ENCODE results near the gene ECHS1.

The ECHS1 gene

GRCh38 chr10:133361773-133362441 lies 11.2 kb downstream of the ECHS1 start:
- DNase-seq, result peak; percentile 39
- H3K27ac Mint-ChIP-seq, result peak overlapping the region; percentile 84
- peak; percentile 53 to 54 for ATAC-seq (replicated peaks)
- H3K4me1 Mint-ChIP-seq, result peaks cover 21 to 30% of the 10 kb centered on the region in 2 donors
- peaks cover 25 to 27% of the 10 kb centered on the region in 2 donors for H3K36me3 Mint-ChIP-seq
- peak overlapping the region; percentile 64 for H3K4me3 Mint-ChIP-seq
- no peaks in the 10 kb centered on the region for H3K9me3 Mint-ChIP-seq
- no peaks in the 10 kb centered on the region for H3K27me3 Mint-ChIP-seq

DNA sequence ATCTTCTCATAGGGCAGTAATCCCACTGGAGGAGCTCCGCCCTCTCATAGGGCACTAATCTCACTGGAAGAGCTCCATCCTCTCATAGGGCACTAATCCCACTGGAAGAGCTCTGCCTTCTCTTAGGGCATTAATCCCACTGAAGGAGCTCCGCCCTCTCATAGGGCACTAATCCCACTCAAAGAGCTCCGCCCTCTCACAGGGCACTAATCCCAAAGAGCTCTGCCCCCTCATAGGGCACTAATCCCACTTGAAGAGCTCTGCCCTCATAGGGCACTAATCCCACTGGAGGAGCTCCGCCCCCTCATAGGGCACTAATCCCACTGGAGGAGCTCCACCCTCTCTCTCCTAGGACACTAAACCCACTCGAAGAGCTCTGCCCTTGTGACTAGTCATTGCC lies 11.9 kb downstream of the ECHS1 start:
- Mint-ChIP-seq H3K4me1 (peaks cover 21 to 33% of the 10 kb centered on the region in 2 donors), H3K4me3 (peak overlapping the region; percentile 64), H3K27ac (peak overlapping the region; percentile 84), H3K27me3 (no peaks in the 10 kb centered on the region), H3K9me3 (no peaks in the 10 kb centered on the region), H3K36me3 (peaks cover 26 to 27% of the 10 kb centered on the region in 2 donors)
- DNase-seq (no peak), ATAC-seq (replicated peaks) (no peak)

GRCh38 chr10:133359972-133360610 lies 13.1 kb downstream of the ECHS1 start:
- DNase-seq (no peak), ATAC-seq (replicated peaks) (no peak)
- H3K27ac Mint-ChIP-seq, result peak overlapping the region; percentile 57
- no peak overlapping the region for H3K4me3 Mint-ChIP-seq
- H3K36me3 Mint-ChIP-seq, result peaks cover 25 to 28% of the 10 kb centered on the region in 2 donors
- H3K9me3 Mint-ChIP-seq, result no peaks in the 10 kb centered on the region
- H3K27me3 Mint-ChIP-seq, result no peaks in the 10 kb centered on the region
- peaks cover 24 to 41% of the 10 kb centered on the region in 2 donors for H3K4me1 Mint-ChIP-seq

- Mint-ChIP-seq H3K4me1 (peaks cover 24 to 41% of the 10 kb centered on the region in 2 donors), H3K4me3 (no peak overlapping the region), H3K27ac (no peak overlapping the region), H3K27me3 (no peaks in the 10 kb centered on the region), H3K9me3 (no peaks in the 10 kb centered on the region), H3K36me3 (peaks cover 22 to 25% of the 10 kb centered on the region in 2 donors)
- DNase-seq (no peak), ATAC-seq (replicated peaks) (no peak)
Measured at GRCh38 chr10:133359554-133359971, 13.6 kb downstream of the ECHS1 start.

DNA sequence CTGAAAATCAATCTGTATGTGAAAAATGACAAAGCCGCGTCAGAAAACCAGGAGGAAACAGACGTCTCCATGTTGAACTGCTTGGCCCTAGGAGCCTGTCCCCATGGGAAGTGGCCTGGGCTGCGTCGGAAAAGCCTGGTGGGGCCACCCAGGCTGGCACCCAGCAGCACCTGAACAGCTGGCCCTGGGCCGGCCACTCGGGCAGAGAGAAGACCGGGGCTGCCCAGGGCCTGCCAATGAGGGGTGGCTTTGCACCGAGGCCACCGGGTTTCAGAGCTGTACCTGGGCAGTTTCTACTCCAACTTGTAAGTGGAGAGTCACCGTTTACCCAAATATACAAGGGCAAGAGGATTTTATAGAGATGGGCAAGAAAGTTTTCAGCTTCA lies 14.2 kb downstream of the ECHS1 start:
- Mint-ChIP-seq H3K27ac (no peak overlapping the region), H3K4me1 (peaks cover 25 to 41% of the 10 kb centered on the region in 2 donors), H3K9me3 (no peaks in the 10 kb centered on the region), H3K4me3 (peak overlapping the region in 1 of 2 donors; percentile 19), H3K36me3 (peaks cover 19 to 23% of the 10 kb centered on the region in 2 donors), H3K27me3 (no peaks in the 10 kb centered on the region)
- DNase-seq, result no peak
- ATAC-seq (replicated peaks), result no peak

GRCh38 chr10:133358162-133358924 lies 14.8 kb downstream of the ECHS1 start:
- Mint-ChIP-seq H3K27me3 (no peaks in the 10 kb centered on the region), H3K27ac (no peak overlapping the region), H3K4me3 (peak overlapping the region in 1 of 2 donors; percentile 19), H3K4me1 (peaks cover 26 to 41% of the 10 kb centered on the region in 2 donors), H3K36me3 (peaks cover 19 to 22% of the 10 kb centered on the region in 2 donors), H3K9me3 (no peaks in the 10 kb centered on the region)
- ATAC-seq (replicated peaks), result no peak
- no peak for DNase-seq

DNA sequence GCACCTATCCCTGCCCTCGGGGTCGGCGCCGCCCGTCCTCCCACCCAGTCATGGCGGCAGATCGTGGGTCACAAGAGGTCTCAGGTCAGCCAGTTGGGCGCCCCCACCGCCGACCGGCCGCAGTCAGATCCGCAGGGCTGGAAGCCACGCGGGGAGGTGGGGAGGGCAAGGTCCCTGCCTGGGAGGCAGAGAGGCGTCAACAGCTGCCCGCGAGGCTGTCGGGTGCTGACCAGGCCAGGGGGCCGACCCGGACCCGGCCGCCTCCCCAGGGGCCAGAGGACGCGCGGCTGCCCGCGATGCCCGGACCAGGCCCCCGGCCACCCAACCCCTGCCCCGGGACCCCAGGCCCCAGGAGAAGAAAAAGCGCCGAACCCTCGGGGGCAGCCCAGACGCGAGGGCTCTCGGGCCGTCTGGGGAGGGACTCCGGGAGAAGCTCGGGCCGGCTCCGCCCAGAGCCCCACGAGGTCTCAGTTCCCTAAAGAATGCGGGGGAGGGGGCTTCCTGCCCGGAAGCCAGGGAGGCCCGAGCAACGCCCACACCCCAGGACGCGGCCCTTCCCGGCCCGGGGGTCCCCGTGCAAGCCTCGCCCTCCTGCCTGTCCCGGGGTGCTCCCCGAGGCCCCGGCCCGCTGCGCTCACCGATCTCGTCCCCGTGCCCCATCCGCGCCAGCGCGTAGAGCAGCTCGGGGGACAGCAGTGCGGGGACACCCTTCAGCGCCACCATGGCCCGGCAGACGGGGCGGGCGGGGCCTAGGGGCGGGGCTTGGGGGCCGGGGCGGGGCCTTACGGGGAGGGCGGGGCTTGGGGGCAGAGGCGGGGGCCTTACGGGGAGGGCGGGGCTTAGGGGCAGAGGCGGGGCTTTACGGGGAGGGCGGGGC lies 15.6 kb downstream of the ECHS1 start, which contains the start of gene FUOM:
TSS of gene FUOM (minus strand) at position 735 of the 877 bp plus-strand sequence. CDS start at position 723, 12 bp downstream.
- DNase-seq, result peak; percentile 85
- H3K27ac Mint-ChIP-seq, result peak within 1 kb of the TSS; percentile 65

DNA sequence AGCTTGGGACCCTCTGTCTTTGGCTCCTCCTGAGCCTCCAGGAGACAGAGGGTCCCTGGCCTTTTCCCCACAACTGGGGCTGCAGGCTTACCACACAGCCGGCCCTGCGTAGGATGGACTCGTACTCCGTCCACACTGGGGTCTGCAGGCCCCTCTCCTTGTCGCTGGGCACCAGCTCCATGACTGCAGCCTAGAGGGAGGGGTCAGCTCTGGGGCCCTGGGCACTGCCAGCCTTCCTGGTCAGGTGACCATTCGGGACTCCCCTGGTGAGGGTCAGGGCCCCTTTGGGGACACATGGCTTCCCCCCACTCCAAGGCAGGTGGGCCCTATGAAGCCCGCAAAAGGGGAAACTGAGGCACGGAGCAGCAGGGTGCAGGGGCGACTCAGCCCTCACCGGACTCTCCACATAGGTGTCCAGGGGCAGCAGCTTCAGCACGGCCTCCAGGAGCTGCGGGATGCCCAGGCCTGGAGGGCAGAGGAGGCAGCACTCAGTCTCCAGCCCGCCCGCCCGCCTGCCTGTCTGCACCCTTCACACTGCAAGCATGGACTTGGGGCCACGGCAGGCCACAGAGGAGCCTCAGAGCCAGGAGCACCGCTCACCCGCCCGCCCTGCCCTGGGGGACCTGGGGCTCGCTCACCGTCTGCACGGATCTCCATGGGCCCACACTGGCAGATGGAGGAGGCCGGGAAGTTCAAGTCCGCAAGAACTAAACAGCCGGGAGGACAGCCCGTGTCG lies 16.4 kb downstream of the ECHS1 start:
- Mint-ChIP-seq H3K9me3 (no peaks in the 10 kb centered on the region), H3K36me3 (peaks cover 9 to 12% of the 10 kb centered on the region in 2 donors), H3K27ac (peak overlapping the region; percentile 65), H3K4me3 (peak overlapping the region; percentile 77 to 84), H3K27me3 (no peaks in the 10 kb centered on the region), H3K4me1 (peaks cover 21 to 35% of the 10 kb centered on the region in 2 donors)
- ATAC-seq (replicated peaks), result no peak
- DNase-seq, result no peak

More for the DNA sequence above, 15.6 kb downstream of the ECHS1 start, which contains the start of gene FUOM:
- peak within 1 kb of the TSS; percentile 77 to 84 for H3K4me3 Mint-ChIP-seq
- ATAC-seq (replicated peaks), result peak; percentile 83 to 87
- no peaks in the 10 kb centered on the region for H3K9me3 Mint-ChIP-seq
- peaks cover 15 to 18% of the 10 kb centered on the region in 2 donors for H3K36me3 Mint-ChIP-seq
- no peaks in the 10 kb centered on the region for H3K27me3 Mint-ChIP-seq
- H3K4me1 Mint-ChIP-seq, result peaks cover 26 to 41% of the 10 kb centered on the region in 2 donors

- peak overlapping the region; percentile 3 for H3K27ac Mint-ChIP-seq
- ATAC-seq (replicated peaks) (no peak), DNase-seq (no peak)
- peaks cover 4 to 7% of the 10 kb centered on the region in 2 donors for H3K36me3 Mint-ChIP-seq
- H3K27me3 Mint-ChIP-seq, result no peaks in the 10 kb centered on the region
- no peaks in the 10 kb centered on the region for H3K9me3 Mint-ChIP-seq
- H3K4me1 Mint-ChIP-seq, result peaks cover 14 to 27% of the 10 kb centered on the region in 2 donors
- peak overlapping the region; percentile 77 to 82 for H3K4me3 Mint-ChIP-seq
Measured at GRCh38 chr10:133355991-133356390, 17.2 kb downstream of the ECHS1 start.

- Mint-ChIP-seq H3K36me3 (peaks cover 4 to 7% of the 10 kb centered on the region in 2 donors), H3K27me3 (no peaks in the 10 kb centered on the region), H3K27ac (no peak overlapping the region), H3K9me3 (no peaks in the 10 kb centered on the region), H3K4me3 (no peak overlapping the region), H3K4me1 (peaks cover 11 to 20% of the 10 kb centered on the region in 2 donors)
- DNase-seq, result no peak
- no peak for ATAC-seq (replicated peaks)
Measured at GRCh38 chr10:133355266-133355665, 17.9 kb downstream of the ECHS1 start.

DNA sequence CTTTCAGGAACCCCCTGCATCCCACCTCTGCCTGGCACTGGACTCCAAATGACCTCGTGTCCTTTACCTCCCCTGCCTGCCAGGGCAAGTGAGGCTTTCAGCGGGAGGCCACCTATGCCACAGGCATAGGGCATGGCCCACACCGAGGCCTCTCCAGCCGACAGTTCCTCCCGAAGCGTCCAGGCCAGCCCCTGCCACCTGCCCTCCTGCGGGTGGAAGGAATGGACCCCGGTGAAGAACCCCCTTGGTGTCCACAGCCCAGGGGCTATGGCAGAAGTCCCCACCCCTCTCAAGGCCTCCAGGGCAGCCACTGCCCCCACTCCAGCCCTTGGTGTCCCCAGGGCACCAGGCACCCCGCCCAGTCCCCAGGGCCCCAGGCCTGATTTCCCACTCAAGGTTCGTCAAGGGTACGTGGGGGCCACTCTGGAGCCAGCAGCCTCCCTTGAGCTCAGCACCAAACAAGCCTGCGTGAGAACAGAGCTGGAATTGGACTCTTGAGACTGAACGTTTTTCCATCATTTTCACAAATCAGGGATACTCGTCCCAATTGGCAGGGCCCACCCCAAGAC lies 18.4 kb downstream of the ECHS1 start:
- H3K4me3 Mint-ChIP-seq, result no peak overlapping the region
- ATAC-seq (replicated peaks), result no peak
- H3K4me1 Mint-ChIP-seq, result peaks cover 7 to 15% of the 10 kb centered on the region in 2 donors
- no peaks in the 10 kb centered on the region for H3K9me3 Mint-ChIP-seq
- H3K36me3 Mint-ChIP-seq, result peaks cover 4 to 7% of the 10 kb centered on the region in 2 donors
- no peaks in the 10 kb centered on the region for H3K27me3 Mint-ChIP-seq
- no peak for DNase-seq
- no peak overlapping the region for H3K27ac Mint-ChIP-seq

DNA sequence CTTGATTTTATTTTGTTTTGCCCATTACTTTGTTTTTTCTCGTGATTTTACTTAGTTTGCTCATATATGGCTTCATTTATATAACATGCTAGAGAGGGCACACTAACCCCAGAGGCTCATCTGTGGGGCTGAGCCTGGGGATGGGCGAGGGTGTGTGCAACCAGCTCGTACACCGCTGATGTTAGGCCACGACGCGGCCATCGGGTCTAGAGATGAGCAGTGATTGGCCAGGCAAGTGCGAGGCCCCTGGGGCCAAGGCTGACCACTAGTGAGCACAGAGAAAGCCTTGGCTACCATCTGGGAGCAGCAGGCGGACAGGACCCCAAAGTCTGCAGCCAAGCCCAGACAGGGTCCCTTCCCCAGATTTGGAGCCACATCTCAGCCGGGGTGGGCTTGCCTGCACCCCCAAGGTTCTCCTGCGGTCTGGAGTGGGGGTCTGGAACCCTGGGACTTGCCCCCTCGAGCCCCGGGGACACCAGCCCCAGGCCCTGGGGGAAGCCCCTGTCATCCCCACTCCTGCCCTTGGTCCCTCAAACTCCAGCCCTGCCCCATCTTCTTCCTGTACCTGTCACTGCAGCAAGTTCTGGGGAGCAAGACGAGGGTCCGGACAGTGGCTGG lies 19.1 kb downstream of the ECHS1 start:
- Mint-ChIP-seq H3K27ac (no peak overlapping the region), H3K4me1 (peaks cover 9 to 19% of the 10 kb centered on the region in 2 donors), H3K4me3 (no peak overlapping the region), H3K27me3 (peaks cover 3 to 4% of the 10 kb centered on the region in 2 donors), H3K9me3 (no peaks in the 10 kb centered on the region), H3K36me3 (peaks cover 4 to 7% of the 10 kb centered on the region in 2 donors)
- no peak for DNase-seq
- ATAC-seq (replicated peaks), result no peak
